DND-41 (cell line): ENCODE results near the gene GPR176.

Source experiments
- ATAC-seq: fragments of 200-7000 bp; cut with Tn5 transposase; 3 replicates; pipeline ENCODE4 v1.9.1; 2021; ENCODE audit warnings: low read depth; ENCODE audit not compliant: insufficient read depth
- DNase-seq: peaks from one replicate; pipeline ENCODE4 v3.0.0-alpha.2; 2020
- H2AFZ ChIP-seq: 2 replicates; pipeline ENCODE4 v1.6.0; 2012; ENCODE audit warnings: low read depth, low read length
- H3K27ac ChIP-seq: 2 replicates; pipeline ENCODE4 v1.5.1; 2012; ENCODE audit warnings: low read length, inconsistent platforms
- H3K27me3 ChIP-seq: fragments of 200-600 bp; sonication (generic); 2 replicates; pipeline ENCODE4 v1.6.0; 2012; ENCODE audit warnings: low read length, mild to moderate bottlenecking, inconsistent platforms; ENCODE audit not compliant: insufficient read depth, poor library complexity
- H3K36me3 ChIP-seq: 2 replicates; pipeline ENCODE4 v1.5.1; 2012; ENCODE audit warnings: low read length, inconsistent platforms; ENCODE audit not compliant: insufficient read depth
- H3K4me1 ChIP-seq: 2 replicates; pipeline ENCODE4 v1.5.1; 2012; ENCODE audit warnings: mild to moderate bottlenecking, low read length; ENCODE audit not compliant: insufficient read depth
- H3K4me2 ChIP-seq: 2 replicates; pipeline ENCODE4 v1.6.0; 2012; ENCODE audit warnings: mild to moderate bottlenecking, moderate library complexity, low read length, inconsistent platforms; ENCODE audit not compliant: insufficient read depth
- H3K4me3 ChIP-seq, 2 experiments: fragments of 200-600 bp in 1 of 2; shearing (Covaris generic) in 1 of 2; 2 replicates each; pipeline ENCODE4 v1.5.1; 2012 to 2016; ENCODE audit warnings: inconsistent platforms in 2 of 2, low read length in 2 of 2, mild to moderate bottlenecking in 2 of 2, low read depth in 1 of 2, moderate library complexity in 1 of 2
- H3K79me2 ChIP-seq: 2 replicates; pipeline ENCODE4 v1.6.0; 2012; ENCODE audit warnings: low read length, inconsistent platforms; ENCODE audit not compliant: insufficient read depth
- H3K9ac ChIP-seq: 2 replicates; pipeline ENCODE4 v1.6.0; 2012; ENCODE audit warnings: low read depth, mild to moderate bottlenecking, inconsistent platforms, low read length, moderate library complexity
- H3K9me3 ChIP-seq: 2 replicates; pipeline ENCODE4 v1.5.1; 2012; ENCODE audit warnings: low read length, moderate library complexity, mild to moderate bottlenecking, inconsistent platforms; ENCODE audit not compliant: insufficient read depth, severe bottlenecking
- H4K20me1 ChIP-seq: 2 replicates; pipeline ENCODE4 v1.6.0; 2012; ENCODE audit warnings: low read length; ENCODE audit not compliant: insufficient read depth
- CTCF ChIP-seq: IDR thresholded peaks from 2 replicates; pipeline ENCODE4 v1.5.1; 2012; ENCODE audit warnings: borderline replicate concordance, low read length, moderate library complexity, mild to moderate bottlenecking; ENCODE audit not compliant: poor library complexity, severe bottlenecking; ENCODE audit errors: extremely low read depth
- EZH2 ChIP-seq: IDR thresholded peaks from 3 replicates; pipeline ENCODE4 v1.6.1; 2012; ENCODE audit warnings: borderline replicate concordance, low read depth, mild to moderate bottlenecking, moderate library complexity, low read length, inconsistent platforms; ENCODE audit not compliant: severe bottlenecking

GPR176 gene

GRCh38 chr15:39795486-39795885, 124.6 kb downstream of the GPR176 start:
- no peak overlapping the region for H3K27ac ChIP-seq
- H2AFZ ChIP-seq = no peak overlapping the region
- no peak overlapping the region for H3K9ac ChIP-seq
- H3K4me1 ChIP-seq = no peaks in the 10 kb centered on the region
- no peaks in the 10 kb centered on the region for H3K9me3 ChIP-seq
- no peaks in the 10 kb centered on the region for H4K20me1 ChIP-seq
- H3K79me2 ChIP-seq = no peaks in the 10 kb centered on the region
- no peak overlapping the region for H3K4me2 ChIP-seq
- no peak for DNase-seq
- ATAC-seq = no peak
- TF ChIP-seq CTCF (no peak), EZH2 (no peak)
- no peak overlapping the region for H3K4me3 ChIP-seq
- H3K36me3 ChIP-seq = no peaks in the 10 kb centered on the region
- H3K27me3 ChIP-seq = peaks cover 16% of the 10 kb centered on the region

- Histone ChIP-seq H3K9me3 (no peaks in the 10 kb centered on the region), H3K9ac (no peak overlapping the region), H3K27me3 (peaks cover 15% of the 10 kb centered on the region), H3K36me3 (no peaks in the 10 kb centered on the region), H3K27ac (no peak overlapping the region), H3K79me2 (no peaks in the 10 kb centered on the region), H3K4me1 (no peaks in the 10 kb centered on the region), H3K4me2 (no peak overlapping the region), H2AFZ (no peak overlapping the region), H3K4me3 (no peak overlapping the region), H4K20me1 (no peaks in the 10 kb centered on the region)
- no peak for ATAC-seq
- DNase-seq = no peak
- TF ChIP-seq EZH2 (no peak), CTCF (no peak)
Measured at GRCh38 chr15:39794954-39795353, 125.1 kb downstream of the GPR176 start.

- Histone ChIP-seq H3K4me1 (no peaks in the 10 kb centered on the region), H2AFZ (no peak overlapping the region), H3K36me3 (no peaks in the 10 kb centered on the region), H3K4me3 (no peak overlapping the region), H3K9ac (no peak overlapping the region), H3K79me2 (no peaks in the 10 kb centered on the region), H3K4me2 (no peak overlapping the region), H3K27ac (no peak overlapping the region), H3K9me3 (no peaks in the 10 kb centered on the region), H3K27me3 (peaks cover 8% of the 10 kb centered on the region), H4K20me1 (no peaks in the 10 kb centered on the region)
- TF ChIP-seq CTCF (no peak), EZH2 (no peak)
- DNase-seq = no peak
- no peak for ATAC-seq
Measured at GRCh38 chr15:39793923-39794322, 126.1 kb downstream of the GPR176 start.

GRCh38 chr15:39792844-39793335, 127.2 kb downstream of the GPR176 start:
- no peak overlapping the region for H3K27ac ChIP-seq
- TF ChIP-seq EZH2 (no peak), CTCF (no peak)
- H3K9ac ChIP-seq = no peak overlapping the region
- no peak overlapping the region for H3K4me2 ChIP-seq
- H3K36me3 ChIP-seq = no peaks in the 10 kb centered on the region
- H2AFZ ChIP-seq = no peak overlapping the region
- H3K27me3 ChIP-seq = peaks cover 8% of the 10 kb centered on the region
- no peaks in the 10 kb centered on the region for H3K79me2 ChIP-seq
- H3K4me1 ChIP-seq = no peaks in the 10 kb centered on the region
- DNase-seq (no peak), ATAC-seq (no peak)
- H4K20me1 ChIP-seq = no peaks in the 10 kb centered on the region
- H3K9me3 ChIP-seq = no peaks in the 10 kb centered on the region
- no peak overlapping the region for H3K4me3 ChIP-seq
